GM18861 (cell line): ENCODE results near the gene HACL1.
"Not testable (repeated sequence)": the region's sequence is repeated elsewhere in the genome, so short reads cannot be mapped to it uniquely, and the experiment has no call there.

Source experiments
- ATAC-seq: cut with Tn5 transposase; IDR thresholded peaks from one replicate; pipeline ENCODE4 v1.9.1; 2021; ENCODE audit not compliant: unreplicated experiment

The HACL1 gene

DNA sequence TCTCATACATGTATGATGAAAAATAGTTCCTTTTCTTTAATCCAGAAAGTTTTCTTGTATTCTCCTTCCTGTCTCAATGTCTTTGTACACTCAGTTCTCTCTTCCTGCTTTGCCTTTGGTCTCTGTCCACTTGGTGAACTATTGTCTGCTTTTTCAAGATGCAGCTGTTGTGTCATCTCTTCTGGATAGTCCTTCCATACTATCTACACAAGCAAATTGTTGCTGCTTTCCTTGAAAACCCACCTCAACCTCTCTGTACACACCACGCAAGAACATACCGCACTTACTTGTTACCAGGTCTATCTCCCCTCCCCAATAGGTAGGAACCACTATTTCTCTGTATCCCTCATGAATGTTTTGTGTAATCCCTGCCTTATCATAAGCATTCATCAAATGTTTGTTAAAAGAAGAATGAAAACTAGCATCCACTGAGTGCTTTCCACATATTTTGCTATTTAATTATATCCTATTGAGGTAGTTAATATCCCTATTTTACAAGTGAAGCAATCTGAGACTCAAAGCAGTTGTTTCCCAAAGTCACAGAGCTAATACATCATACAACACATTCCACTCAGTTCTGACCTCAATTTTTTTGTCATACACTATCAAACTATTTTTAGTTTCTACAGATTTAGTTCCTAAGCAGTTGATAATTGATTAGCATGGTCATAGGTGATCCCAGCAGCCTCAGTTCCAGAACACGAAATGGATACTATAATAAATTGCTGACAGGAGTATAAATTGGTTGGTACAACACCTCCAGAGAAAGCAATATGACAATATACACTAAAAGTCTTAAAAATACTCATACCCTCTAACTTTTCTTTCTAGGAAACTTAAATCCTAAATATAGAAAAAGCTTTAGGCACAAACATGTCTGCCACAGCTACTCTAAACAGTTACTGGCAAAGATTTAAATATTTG, 19.6 kb downstream of the HACL1 start:
- no peak for ATAC-seq

DNA sequence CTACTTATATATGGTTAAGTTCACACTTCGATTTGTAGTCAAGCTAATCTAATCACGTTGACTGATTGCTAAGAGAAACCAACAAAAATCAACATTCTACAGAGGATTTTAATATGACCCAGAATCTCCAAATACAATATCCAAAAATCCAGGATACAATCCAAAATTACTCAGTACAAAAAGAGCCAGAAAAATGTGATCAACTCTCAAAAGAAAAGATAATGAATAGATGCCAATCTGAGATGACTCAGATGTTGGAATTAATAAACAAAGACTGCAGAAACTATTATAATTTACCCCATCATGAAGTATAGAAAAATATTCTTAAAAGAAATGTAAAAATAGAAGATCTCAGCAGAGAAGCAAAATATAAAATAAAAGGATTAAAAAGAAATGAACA, 22.3 kb downstream of the HACL1 start:
- ATAC-seq = no peak

DNA sequence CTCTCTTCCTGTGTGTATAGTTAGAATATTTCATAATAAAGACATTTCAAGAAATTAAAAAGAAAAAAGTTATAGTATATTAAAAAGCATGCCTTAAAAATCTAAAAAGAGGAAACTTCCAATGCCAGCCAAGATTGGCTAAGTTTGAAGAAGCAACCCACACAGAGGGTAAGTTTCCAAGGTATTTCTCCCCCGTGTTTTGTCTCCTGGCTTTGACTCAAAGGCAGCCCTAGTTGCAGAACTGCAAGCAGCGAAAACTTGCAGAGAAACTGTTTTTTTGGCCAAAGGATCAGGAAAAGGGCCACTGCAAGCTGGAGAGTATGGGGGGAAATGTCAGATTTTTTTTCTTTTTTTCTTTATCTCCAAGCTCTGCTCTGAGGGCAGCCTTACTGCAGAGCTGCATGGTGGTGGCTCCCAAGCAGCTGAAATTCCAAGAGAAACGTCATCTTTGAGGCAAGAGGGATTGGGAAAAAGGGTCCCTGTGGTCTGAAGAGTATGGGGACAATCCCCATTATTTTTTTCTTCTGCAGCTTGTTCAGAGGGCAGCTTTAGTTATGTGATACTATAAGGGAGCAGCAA, 23.0 kb downstream of the HACL1 start:
- no peak for ATAC-seq

DNA sequence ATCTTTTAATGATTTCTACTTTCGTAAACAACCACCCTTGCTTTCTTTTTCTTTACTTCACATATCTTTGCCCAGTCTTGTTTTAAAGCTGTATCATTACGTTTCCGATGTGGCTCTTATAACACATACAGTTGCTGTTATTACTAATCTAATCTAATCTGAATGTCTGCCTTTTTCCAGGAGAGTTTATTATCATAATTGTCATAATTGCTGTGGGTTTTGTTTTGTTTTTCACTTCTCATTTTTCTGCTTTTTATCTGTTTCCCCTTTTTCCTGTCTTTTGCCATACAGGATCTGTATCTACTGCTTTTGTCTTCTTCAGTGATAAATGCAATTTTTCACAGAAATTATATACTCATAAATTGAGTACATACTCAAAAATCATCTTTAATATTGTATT, 24.9 kb downstream of the HACL1 start:
- no peak for ATAC-seq

DNA sequence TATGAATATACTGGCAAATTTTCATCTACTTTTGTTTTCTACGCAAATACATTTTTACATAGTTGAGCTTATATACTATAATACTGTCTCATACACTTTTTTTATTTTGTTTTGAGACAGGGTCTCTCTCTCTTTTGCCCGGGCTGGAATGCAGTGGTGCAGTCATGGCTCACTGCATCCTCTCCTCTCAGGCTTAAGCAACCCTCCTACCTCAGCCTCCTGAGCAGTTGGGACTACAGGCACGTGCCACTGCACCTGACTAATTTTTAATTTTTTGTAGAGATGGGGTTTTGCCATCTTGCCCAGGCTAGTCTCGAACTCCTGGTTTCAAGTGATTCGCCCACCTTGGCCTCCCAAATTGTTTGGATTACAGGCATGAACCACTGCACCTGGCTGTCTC, 25.9 kb downstream of the HACL1 start:
- ATAC-seq = no peak

DNA sequence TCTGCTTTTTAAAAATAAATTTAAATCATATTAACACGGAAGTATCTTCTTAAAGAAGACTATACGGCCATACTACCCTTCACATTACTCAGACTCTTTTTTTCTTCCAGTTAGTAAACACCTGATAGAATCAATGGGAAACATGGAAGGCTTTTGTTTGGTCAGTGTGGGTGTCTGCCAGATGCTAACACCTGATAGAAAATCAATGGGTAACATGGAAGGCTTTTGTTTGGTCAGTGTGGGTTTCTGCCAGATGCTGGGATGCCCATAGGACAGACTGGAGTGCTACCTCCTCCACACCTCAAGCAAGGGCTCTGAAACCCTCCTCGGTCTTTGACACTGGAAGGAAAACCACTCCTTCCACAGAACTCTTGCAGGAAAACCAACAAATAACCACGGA, 29.2 kb downstream of the HACL1 start:
- ATAC-seq = no peak

DNA sequence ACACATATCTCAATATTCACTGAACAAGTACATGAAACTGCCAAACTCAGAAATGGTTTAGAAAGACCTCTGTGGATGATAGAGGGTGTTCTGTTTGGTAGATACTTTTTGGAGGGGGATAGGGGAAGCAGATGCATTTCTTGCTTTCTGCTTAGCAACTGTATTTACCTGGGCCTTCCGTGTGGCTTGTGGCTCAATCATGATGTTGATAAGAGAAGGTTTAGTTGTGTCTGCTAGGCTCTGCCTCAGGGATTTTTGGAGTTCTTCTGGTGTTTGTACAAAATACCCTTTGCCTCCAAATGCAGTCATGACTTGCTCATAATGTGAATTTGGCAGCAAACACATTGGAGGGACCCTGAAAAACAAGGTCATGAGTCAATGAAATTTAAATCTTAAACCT, 38.2 kb downstream of the HACL1 start:
- no peak for ATAC-seq

DNA sequence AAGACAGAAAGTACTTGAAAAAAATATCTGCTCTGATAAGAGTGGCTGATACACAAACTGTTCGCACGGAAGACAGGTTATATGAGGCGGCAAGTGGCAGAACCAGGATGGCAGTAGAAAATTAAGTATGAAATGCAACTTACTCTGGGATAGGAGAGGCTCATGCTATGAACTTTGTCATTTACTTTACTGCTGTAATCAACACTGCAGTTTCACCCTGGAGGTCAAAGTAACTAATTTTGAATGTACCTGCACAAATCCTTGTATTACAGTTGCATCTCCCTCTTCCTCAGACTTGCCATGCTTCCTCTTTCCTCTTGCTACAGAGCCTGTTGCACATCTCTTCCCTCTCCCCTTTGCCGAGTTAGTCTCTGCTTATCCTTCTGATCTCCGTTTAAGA, 38.8 kb downstream of the HACL1 start:
- no peak for ATAC-seq

DNA sequence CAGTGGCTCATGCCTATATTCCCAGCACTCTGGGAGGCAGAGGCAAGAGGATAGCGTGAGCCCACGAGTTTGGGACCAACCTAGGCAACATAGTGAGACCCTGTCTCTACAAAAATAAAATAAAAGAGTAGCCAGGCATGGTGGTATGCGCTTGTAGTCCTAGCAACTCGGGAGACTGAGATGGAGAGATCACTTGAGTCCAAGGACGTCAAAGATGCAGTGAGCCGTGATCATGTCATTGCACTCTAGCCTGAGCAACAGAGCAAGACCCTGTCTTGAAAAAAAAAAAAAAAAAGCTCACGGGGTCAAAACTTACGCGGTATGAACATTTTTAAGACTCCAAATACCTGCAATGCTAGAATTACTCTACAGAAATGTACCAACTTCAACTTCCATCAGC, 42.8 kb downstream of the HACL1 start:
- no peak for ATAC-seq

DNA sequence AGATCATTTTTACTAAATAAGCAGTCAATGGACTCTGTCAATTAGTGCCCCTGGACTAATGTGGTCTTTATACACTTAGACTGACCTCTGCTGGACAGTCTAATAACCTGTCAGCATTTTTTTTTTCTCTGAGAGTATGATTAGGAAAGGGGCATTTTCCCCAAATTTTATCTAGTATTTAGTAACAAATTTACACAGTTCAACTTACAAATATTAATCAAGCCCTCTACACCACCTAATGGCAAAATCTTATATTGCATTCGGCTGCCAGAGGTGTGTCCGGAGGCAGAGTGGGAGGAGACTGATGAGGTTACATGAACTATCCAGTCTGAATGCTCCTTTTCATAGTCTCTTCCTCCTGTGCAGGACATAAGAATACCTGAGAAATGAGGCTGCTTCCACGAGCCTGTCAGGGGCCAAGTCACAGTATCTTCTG, 43.8 kb downstream of the HACL1 start:
- ATAC-seq = peak; percentile 58

DNA sequence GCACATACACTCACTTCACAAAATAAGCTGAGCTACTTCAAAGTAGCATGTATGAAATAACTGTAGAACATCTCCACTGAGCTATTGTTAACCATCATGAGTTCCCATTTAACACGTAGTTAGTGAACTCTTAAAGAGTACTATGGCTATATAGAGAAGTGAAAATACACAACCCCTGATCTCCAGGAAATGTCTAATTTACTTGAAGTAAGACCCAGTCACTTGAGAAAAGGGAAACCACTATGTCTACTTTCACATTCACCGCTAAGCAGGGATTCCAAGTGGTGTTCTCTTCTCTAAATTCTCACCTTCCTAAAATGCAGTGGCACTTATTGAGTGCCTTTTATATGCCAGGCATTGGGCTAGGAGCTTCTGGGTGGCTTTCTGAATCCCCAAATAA, 44.9 kb downstream of the HACL1 start:
- peak; percentile 93 for ATAC-seq

DNA sequence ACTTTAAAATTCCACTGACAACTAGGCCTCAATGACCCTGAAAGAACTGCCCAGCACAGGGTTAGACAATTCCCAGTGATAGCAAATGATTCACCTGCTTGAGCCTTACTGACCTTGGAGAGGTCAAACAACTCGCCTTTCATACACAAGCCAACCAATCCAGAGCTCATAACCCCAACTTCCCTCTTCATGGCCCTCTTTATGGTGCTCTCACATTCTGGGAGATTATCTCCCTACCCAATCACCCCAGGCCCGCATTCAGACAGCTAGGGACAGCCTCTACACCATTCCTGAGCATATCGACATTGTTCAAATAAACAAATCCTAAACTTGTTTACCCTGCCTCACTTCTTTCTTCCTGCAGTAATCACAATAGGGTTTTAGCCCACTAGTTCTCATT, 47.6 kb downstream of the HACL1 start:
- no peak for ATAC-seq

DNA sequence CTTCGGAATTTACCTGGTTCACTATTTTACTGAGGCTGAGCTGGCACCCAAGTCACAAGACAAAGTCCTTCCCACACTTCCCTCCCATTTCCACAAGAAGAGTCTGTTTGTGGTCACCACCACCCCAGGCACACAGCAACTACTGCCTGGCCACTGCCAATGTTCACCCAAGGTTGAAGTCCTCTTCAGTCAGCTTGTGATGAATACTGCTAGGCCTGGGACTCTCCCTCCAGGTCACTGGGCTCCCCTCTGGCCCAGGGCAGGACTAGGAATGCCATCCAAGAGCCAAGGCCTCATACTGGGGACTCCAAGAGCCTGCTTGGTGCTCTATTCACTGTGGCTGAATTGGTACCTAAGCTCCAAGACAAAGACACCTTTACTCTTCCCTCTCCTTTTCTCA, 49.5 kb downstream of the HACL1 start:
- ATAC-seq = no peak

DNA sequence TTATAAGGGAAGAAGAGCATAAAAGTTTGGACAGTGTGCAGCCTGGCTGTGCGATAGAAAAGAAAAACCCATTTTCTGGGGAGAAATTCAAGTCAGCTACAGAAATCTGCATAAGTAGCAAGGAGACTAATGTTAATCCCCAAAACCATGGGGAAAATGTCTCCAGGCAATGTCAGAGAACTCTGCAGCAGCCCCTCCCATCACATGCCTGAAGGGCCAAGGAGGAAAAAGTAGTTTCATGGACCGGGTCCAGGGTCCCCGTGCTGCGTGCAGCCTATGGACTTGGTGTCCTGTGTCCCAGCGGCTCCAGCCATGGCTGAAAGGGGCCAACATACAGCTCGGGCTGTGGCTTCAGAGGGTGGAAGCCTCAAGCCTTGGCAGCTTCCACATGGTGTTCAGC, 51.5 kb downstream of the HACL1 start:
- ATAC-seq = no peak

DNA sequence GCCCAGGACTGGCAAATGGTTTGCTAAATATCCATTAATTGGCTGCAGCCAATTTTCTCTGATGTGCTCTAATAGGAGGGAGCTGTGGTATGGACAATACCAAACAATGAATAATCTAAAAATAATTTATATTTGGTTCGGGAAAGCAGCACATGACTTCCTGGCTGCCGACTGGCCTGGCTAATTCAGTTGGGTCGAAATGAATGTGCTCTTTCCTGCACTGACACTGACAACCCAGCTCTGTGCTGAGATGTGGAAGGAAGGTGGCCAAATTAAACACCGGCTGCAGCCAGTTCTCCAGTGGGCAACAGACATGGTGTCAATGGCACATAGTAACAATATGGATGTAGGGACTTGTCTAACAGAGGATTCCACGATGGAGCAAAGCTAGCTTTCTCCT, 58.8 kb downstream of the HACL1 start:
- no peak for ATAC-seq

DNA sequence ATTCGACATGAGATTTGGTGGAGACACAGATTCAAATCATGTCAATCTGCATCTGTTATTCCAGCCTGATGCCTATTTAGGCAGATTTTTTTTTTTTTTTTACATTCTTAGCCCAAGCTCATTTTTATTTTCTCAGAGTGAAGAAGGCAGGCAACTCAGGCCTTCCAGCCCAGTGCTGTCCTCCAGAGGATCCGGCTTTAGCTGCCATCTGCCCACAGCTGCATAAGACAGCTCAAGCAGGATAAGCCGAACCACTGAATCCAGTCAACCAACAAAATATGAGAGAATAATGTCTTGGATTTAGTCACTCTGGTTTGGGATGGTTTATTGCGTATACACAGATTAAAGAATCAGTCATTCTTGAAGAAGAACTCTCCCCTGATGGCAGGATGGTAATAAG, 60.0 kb downstream of the HACL1 start:
- no peak for ATAC-seq

DNA sequence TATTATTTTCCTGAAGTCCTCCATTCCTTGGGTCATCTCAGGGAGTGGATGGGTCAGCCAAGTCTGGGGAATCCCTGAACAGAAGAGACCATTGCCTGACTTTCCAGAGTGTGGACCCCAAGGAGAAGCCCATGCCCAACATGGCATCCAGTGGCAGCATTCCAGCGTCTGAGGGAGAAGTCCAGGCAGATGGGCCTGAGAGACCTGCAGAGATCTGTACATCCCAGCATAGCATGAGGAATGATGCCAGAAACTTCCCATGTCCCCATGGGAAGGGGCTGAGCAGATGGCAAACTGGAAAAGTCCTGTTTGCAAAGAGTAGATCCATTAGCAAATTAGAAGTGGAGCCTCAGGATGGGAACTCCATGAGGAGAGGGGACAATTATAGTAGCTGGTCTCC, 62.3 kb downstream of the HACL1 start:
- ATAC-seq = no peak

DNA sequence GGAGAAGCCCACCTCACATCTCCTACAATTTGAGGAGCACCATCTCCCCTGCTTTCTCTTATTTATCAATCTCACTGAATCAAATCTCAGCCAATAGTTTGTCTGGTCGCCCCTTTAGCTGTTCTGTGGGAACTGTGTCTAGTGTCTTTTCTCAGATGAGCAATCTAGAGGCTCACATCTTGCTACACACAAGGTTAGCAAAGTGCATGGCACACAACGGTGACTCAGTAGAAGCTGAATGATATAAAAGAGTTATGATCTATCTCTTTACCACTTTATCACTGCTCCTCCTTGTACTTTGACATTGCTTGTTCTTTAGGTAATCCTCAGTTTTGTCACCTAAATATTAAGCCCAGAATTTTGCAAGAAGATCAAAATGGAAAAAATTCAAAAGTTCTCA, 63.0 kb downstream of the HACL1 start:
- no peak for ATAC-seq

DNA sequence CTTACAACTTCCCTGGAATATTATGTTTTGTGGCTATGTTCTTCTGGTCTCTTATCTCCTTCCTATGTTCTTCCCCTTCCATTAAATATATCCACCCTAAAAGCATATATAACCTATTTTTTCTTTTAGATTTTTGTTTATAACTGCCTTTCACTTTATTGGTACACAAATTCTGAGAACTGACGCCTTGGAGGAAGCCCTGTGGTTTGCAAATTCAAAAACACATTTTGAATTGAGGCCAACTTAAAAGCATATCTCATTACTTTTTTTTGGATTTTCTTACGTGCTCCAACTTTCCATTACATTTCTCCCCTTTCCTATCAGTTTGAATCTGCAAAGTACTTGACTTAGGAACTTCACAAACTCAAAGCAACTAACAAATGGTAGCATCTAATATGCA, 64.5 kb downstream of the HACL1 start:
- no peak for ATAC-seq

DNA sequence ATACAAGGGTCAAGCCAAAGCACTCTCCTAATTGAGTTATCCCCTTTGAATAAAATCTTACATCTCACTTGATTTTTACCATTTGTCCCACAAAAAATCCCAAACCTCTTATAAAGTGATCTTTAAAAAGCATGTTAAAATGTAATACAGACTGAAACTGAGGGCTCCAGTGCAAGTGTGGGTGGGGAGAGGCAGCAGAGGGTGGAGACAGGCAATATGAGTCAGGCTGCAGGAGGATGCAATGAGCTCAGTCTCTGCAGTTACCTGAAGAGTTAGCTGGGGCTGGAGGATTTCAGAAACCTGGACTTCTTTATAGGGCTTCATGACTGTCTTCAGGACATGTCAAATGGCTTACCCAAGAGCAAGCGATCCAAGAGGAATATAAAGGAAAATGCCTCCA, 65.6 kb downstream of the HACL1 start:
- no peak for ATAC-seq

DNA sequence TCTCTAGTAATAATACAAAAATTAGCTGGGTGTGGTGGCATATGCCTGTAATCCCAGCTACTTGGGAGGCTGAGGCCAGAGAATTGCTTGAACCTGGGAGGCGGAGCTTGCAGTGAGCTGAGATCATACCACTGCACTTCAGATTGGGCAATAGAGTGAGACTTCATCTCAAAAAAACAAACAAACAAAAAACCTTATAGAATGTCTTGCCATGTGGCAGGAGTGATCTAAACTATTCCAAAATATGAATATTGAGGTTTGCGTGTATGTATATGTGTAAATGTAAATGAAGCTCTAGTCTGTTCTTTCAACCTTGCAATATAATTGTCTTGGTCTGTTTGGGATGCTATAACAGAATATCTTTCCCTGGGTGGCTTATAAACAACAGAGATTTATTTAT, 68.8 kb downstream of the HACL1 start:
- ATAC-seq = not testable (repeated sequence)

DNA sequence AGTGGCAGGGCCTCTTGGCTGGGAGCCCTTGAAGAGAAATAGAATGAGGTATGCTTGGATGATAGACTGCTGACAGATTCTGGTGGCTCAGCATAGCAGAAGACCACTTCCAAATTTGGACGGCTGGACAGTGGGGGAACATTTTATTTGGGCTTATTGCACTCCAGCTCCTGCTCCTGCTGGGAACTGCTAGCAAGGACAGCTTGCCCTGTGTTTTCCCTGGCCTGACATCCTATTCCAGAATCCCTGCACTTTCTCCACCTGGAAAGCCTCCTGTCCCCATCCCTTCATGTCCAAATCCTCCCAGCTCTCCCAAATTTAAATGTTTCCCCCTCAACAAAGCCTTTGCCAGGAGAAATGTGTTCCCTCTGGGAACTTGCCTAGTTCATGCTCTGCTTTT, 70.0 kb downstream of the HACL1 start:
- no peak for ATAC-seq
